Immature natural killer cell (primary cell): ENCODE measurements around the gene UBALD1. TPM values are rescaled to one million over a fixed set of nuclear protein-coding genes. Genes with fewer than 3 reads are reported as not detected.
"Not testable (repeated sequence)": the region's sequence is repeated elsewhere in the genome, so short reads cannot be mapped to it uniquely, and the experiment has no call there.

Experiments
- DNase-seq, 3 donors: peaks; one replicate each; pipeline ENCODE4 v3.0.0; 2022; ENCODE audit warnings: mixed read lengths in 1 of 3
- H3K27ac Mint-ChIP-seq, 6 donors: one replicate each; pipeline ENCODE4 v1.8.0; 2020; ENCODE audit warnings: mixed read lengths in 6 of 6, mild to moderate bottlenecking in 5 of 6, inconsistent platforms in 4 of 6, moderate library complexity in 3 of 6
- H3K27me3 Mint-ChIP-seq, 3 donors: one replicate each; pipeline ENCODE4 v1.8.0; 2020 to 2021; ENCODE audit warnings: low read depth in 3 of 3, mild to moderate bottlenecking in 3 of 3, mixed read lengths in 3 of 3, moderate library complexity in 3 of 3, inconsistent platforms in 1 of 3
- H3K36me3 Mint-ChIP-seq, 3 donors: one replicate each; pipeline ENCODE4 v1.8.0; 2020; ENCODE audit warnings: mixed read lengths in 3 of 3, inconsistent platforms in 2 of 3, mild to moderate bottlenecking in 2 of 3
- H3K4me1 Mint-ChIP-seq, 2 donors: one replicate each; pipeline ENCODE4 v1.8.0; 2020; ENCODE audit warnings: inconsistent platforms in 2 of 2, mild to moderate bottlenecking in 2 of 2, mixed read lengths in 2 of 2, moderate library complexity in 1 of 2
- H3K4me3 Mint-ChIP-seq, 5 donors: one replicate each; pipeline ENCODE4 v1.8.0; 2020; ENCODE audit warnings: mild to moderate bottlenecking in 5 of 5, mixed read lengths in 5 of 5, inconsistent platforms in 3 of 5, moderate library complexity in 3 of 5
- H3K9me3 Mint-ChIP-seq, 6 donors: one replicate each; pipeline ENCODE4 v1.8.0; 2020; ENCODE audit warnings: mild to moderate bottlenecking in 6 of 6, mixed read lengths in 6 of 6, inconsistent platforms in 4 of 6, moderate library complexity in 3 of 6
- polyA plus RNA-seq, 3 donors: library from polyadenylated mRNA; unstranded; fragments of 300-500 nt; fragmentation: Illumina TruSeq; gene quantifications; one replicate each; pipeline ENCODE4 v1.2.3, GENCODE V29; 2021

Gene UBALD1
- polyA plus RNA-seq, 3 donors from 2014 or later, result 2.3 to 11.8 (median 6.5) TPM

GRCh38 chr16:4591191-4591590 lies 23.5 kb downstream of the UBALD1 start:
- Mint-ChIP-seq H3K27ac (no peak overlapping the region), H3K9me3 (no peaks in the 10 kb centered on the region), H3K4me3 (no peak overlapping the region), H3K27me3 (peaks cover 0 to 2% (median 0%) of the 10 kb centered on the region in 3 donors), H3K36me3 (peaks cover 0 to 3% (median 0%) of the 10 kb centered on the region in 3 donors), H3K4me1 (no peaks in the 10 kb centered on the region)
- no peak for DNase-seq

DNA sequence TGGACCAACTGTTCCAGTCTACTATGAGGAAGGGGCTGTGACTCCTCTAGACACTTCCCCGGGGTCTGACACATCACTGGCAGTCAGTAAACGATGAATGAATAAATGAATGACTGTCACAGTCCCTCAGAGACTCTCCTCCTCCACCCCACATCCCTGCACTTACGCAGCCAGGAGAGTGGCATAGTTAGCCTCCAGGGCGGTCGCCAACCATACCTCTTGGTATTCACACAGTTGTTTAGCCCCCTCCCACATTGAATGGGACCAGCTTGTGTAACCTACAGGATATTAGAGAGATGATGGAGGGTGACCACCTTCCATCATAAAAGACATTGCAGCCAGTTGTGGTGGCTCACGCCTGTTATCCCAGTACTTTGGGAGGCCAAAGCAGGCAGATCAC lies 25.7 kb downstream of the UBALD1 start:
- Mint-ChIP-seq H3K27ac (no peak overlapping the region), H3K4me1 (peaks cover 0 to 4% of the 10 kb centered on the region in 2 donors), H3K4me3 (no peak overlapping the region), H3K27me3 (peaks cover 0 to 4% (median 2%) of the 10 kb centered on the region in 3 donors), H3K36me3 (peaks cover 0 to 3% (median 0%) of the 10 kb centered on the region in 3 donors), H3K9me3 (no peaks in the 10 kb centered on the region)
- no peak for DNase-seq

DNA sequence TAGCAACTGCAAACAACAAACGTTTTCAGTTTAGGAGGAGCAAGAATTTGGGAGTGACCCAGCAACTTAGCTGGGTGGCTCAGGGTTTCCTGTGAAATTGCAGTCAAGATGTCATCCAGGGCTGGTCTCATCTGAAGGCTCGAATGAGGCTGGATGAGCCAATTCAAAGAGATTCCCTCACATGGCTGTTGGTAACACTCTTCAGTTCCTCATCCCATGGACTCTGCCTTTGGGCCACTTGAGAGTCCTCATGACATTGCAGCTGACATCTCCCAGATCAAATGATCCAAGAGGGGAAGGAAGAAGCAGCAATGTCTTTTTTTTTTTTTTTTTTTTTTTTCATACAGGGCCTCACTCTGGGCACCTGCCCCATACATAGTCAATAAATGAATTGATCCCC lies 26.3 kb downstream of the UBALD1 start:
- Mint-ChIP-seq H3K27ac (no peak overlapping the region), H3K36me3 (peaks cover 0 to 3% (median 0%) of the 10 kb centered on the region in 3 donors), H3K9me3 (no peaks in the 10 kb centered on the region), H3K27me3 (peaks cover 0 to 4% (median 2%) of the 10 kb centered on the region in 3 donors), H3K4me1 (peaks cover 0 to 4% of the 10 kb centered on the region in 2 donors), H3K4me3 (no peak overlapping the region)
- no peak for DNase-seq

DNA sequence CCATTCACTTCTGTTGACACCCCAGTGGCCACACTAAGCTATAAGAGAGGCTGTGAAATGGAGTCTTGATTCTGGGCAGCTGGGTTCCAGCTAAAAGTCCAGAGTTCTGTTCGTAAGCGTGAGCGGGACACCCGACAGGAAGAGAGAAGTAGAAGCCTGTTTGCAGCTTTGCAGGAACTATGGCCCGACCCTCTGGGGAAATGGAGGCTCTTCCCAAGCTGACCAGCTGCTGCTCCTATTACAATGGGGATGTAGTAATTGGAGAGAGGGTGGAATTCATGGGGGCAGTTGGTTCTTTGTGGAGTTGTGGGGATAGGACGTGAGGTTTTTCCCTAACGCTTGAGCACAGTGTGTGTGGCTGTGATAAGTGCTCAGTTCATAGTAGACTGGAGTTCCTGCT lies 28.4 kb downstream of the UBALD1 start:
- no peak for DNase-seq
- Mint-ChIP-seq H3K36me3 (peaks cover 0 to 3% (median 0%) of the 10 kb centered on the region in 3 donors), H3K4me1 (peaks cover 0 to 4% of the 10 kb centered on the region in 2 donors), H3K4me3 (no peak overlapping the region), H3K9me3 (no peaks in the 10 kb centered on the region), H3K27ac (no peak overlapping the region), H3K27me3 (peaks cover 0 to 2% (median 2%) of the 10 kb centered on the region in 3 donors)

- no peaks in the 10 kb centered on the region for H3K9me3 Mint-ChIP-seq
- peaks cover 0 to 3% (median 0%) of the 10 kb centered on the region in 3 donors for H3K36me3 Mint-ChIP-seq
- H3K4me3 Mint-ChIP-seq, result no peak overlapping the region
- H3K27ac Mint-ChIP-seq, result no peak overlapping the region
- peaks cover 0 to 4% of the 10 kb centered on the region in 2 donors for H3K4me1 Mint-ChIP-seq
- no peak for DNase-seq
- H3K27me3 Mint-ChIP-seq, result peaks cover 0 to 2% (median 2%) of the 10 kb centered on the region in 3 donors
Observed at GRCh38 chr16:4583906-4584305, 30.8 kb downstream of the UBALD1 start.

DNA sequence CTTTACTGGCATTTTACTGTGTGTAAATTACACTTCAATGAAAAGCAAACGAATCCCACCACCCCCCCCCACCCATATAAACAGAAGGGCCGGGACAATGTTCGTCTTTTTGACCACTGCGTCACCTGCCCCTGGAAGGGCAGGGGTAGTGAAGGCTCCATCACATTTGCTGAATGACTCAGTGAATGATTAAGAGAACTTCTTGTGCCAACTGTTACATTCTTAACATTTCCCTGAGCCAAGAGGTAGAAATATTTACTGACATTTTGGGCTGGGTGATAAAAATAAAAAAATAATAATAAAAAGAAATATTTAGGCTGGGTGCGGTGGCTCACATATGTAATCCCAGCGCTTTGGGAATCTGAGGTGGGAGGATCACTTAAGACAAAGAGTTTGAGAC lies 34.4 kb downstream of the UBALD1 start:
- no peaks in the 10 kb centered on the region for H3K27me3 Mint-ChIP-seq
- no peak overlapping the region for H3K27ac Mint-ChIP-seq
- no peak overlapping the region for H3K4me3 Mint-ChIP-seq
- no peaks in the 10 kb centered on the region for H3K4me1 Mint-ChIP-seq
- no peak for DNase-seq
- no peaks in the 10 kb centered on the region for H3K9me3 Mint-ChIP-seq
- H3K36me3 Mint-ChIP-seq, result no peaks in the 10 kb centered on the region

DNA sequence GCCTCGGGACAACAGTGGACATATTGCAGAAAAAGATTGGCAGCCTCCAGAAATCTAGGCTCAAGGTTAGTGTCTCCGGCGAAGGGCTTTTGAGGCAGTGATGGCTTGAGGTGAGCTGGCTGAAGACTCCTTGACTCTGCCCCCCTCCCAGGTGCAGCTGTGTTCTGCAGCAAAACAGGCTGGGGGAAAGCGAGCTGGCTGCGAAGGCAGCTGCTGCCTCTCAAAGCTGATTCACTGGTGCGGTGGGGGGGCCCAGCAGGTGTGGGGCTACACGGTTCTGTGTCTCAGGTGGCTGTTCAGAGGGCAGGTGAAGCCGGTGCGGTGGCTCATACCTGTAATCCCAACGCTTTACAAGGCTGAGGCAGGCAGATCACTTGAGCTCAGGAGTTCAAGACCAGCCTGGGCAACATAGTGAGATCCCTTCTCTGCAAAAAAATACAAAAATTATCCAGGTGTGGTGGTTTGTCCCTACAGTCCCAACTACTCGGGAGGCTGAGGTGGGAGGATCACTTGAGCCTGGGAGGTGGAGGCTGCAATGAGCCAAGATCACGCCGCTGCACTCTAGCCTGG lies 35.6 kb downstream of the UBALD1 start:
- Mint-ChIP-seq H3K27me3 (no peaks in the 10 kb centered on the region), H3K4me1 (no peaks in the 10 kb centered on the region), H3K4me3 (no peak overlapping the region), H3K9me3 (no peaks in the 10 kb centered on the region), H3K36me3 (no peaks in the 10 kb centered on the region), H3K27ac (no peak overlapping the region)
- no peak for DNase-seq

DNA sequence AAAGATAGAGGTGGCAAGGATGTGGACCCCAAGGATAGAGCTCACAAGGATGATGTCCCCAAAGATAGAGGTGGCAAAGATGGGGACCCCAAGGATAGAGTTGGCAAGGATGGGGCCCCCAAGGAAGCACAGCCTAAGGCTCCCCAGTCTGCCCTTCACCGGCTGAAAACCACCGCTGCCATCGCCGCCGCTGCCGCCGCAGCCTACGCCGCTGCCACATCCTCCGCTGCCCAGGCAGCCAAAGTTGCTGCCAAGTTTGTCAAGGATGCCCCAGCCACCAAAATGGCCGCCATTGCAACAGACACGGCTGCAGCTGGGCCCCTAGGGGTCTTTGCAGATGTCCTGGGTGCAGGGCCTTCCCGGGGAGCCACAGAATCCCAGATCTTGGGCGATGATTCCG lies 38.7 kb downstream of the UBALD1 start:
- Mint-ChIP-seq H3K27ac (no peak overlapping the region), H3K9me3 (no peaks in the 10 kb centered on the region), H3K36me3 (no peaks in the 10 kb centered on the region), H3K4me1 (no peaks in the 10 kb centered on the region), H3K4me3 (no peak overlapping the region), H3K27me3 (no peaks in the 10 kb centered on the region)
- DNase-seq, result no peak

DNA sequence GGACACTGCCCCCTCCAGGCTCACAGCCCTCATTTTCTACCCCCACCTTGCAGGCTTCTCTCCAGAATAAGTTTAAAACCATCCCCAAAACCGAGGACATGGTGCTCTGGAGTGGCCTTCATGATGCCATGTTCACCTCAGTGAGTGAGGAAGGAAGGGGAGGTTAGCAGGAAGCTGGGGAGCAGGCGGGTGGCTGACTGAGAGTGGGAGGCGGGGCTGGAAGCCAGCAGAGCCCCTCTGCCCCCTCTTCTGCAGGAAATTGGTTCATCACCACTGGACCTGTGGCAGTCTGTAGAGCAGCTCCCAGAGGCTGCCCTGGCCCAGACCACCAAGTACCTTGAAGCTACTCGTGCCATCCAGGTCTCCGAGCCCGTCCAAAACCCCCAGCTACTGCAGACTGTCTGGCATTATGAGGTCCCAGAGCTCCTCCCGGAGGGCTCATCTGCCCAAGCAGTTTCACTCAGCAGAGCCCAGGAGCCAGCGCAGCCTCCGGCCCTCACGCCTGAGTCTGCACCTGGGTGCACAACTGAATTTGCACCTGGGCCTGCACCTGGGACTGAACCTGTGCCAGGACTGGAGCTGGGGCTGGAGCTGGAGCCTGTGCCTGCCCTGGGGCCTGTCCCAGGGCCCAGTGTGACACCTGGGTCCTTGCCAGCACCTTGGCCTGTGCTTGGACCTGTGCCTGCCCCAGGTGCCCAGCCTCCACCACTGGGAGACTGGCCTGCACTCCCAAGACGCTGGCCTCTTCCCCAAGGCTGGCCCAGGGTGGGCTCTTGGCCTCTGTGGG lies 39.6 kb downstream of the UBALD1 start:
- Mint-ChIP-seq H3K9me3 (no peaks in the 10 kb centered on the region), H3K4me3 (no peak overlapping the region), H3K27me3 (no peaks in the 10 kb centered on the region), H3K27ac (no peak overlapping the region), H3K4me1 (no peaks in the 10 kb centered on the region), H3K36me3 (no peaks in the 10 kb centered on the region)
- DNase-seq, result no peak

GRCh38 chr16:4573926-4574325 lies 40.8 kb downstream of the UBALD1 start:
- not testable (repeated sequence) for H3K27me3 Mint-ChIP-seq, DNase-seq, H3K36me3 Mint-ChIP-seq, H3K4me3 Mint-ChIP-seq, H3K9me3 Mint-ChIP-seq, H3K27ac Mint-ChIP-seq, H3K4me1 Mint-ChIP-seq

GRCh38 chr16:4572715-4573114 lies 42.0 kb downstream of the UBALD1 start:
- H3K4me1 Mint-ChIP-seq, result no peaks in the 10 kb centered on the region
- no peak overlapping the region for H3K4me3 Mint-ChIP-seq
- no peak for DNase-seq
- H3K27ac Mint-ChIP-seq, result no peak overlapping the region
- no peaks in the 10 kb centered on the region for H3K9me3 Mint-ChIP-seq
- no peaks in the 10 kb centered on the region for H3K27me3 Mint-ChIP-seq
- no peaks in the 10 kb centered on the region for H3K36me3 Mint-ChIP-seq

GRCh38 chr16:4570688-4571321 lies 43.9 kb downstream of the UBALD1 start:
- no peak overlapping the region for H3K4me3 Mint-ChIP-seq
- no peaks in the 10 kb centered on the region for H3K4me1 Mint-ChIP-seq
- no peak overlapping the region for H3K27ac Mint-ChIP-seq
- H3K9me3 Mint-ChIP-seq, result no peaks in the 10 kb centered on the region
- no peak for DNase-seq
- H3K36me3 Mint-ChIP-seq, result no peaks in the 10 kb centered on the region
- H3K27me3 Mint-ChIP-seq, result peaks cover 0 to 2% (median 0%) of the 10 kb centered on the region in 3 donors

GRCh38 chr16:4570086-4570485 lies 44.6 kb downstream of the UBALD1 start:
- no peak for DNase-seq
- Mint-ChIP-seq H3K4me3 (no peak overlapping the region), H3K9me3 (no peaks in the 10 kb centered on the region), H3K36me3 (no peaks in the 10 kb centered on the region), H3K4me1 (no peaks in the 10 kb centered on the region), H3K27me3 (peaks cover 0 to 2% (median 0%) of the 10 kb centered on the region in 3 donors), H3K27ac (no peak overlapping the region)

GRCh38 chr16:4566144-4566543 lies 48.5 kb downstream of the UBALD1 start:
- Mint-ChIP-seq H3K36me3 (no peaks in the 10 kb centered on the region), H3K4me3 (no peak overlapping the region), H3K9me3 (no peaks in the 10 kb centered on the region), H3K4me1 (no peaks in the 10 kb centered on the region), H3K27me3 (peaks cover 2 to 4% (median 2%) of the 10 kb centered on the region in 3 donors), H3K27ac (no peak overlapping the region)
- DNase-seq, result no peak
